Measurements from ENCODE around the gene OR10G3.
"Not testable (repeated sequence)": the region's sequence is repeated elsewhere in the genome, so short reads cannot be mapped to it uniquely, and the experiment has no call there.

Gene OR10G3

GRCh38 chr14:21579976-21580375 lies at the start of gene OR10G3:
TSS of gene OR10G3 (minus strand) at chr14:21580076. CDS start at chr14:21570744, 9,332 bp downstream.
- DNase-seq (ENCODE audit: low read depth), result no peak

GRCh38 chr14:21626491-21627230 lies 46.8 kb upstream of the OR10G3 start:
- no peak for DNase-seq (ENCODE audit: low read depth)

GRCh38 chr14:21617614-21618013 lies 37.7 kb upstream of the OR10G3 start:
- DNase-seq (ENCODE audit: low read depth), result no peak

DNA sequence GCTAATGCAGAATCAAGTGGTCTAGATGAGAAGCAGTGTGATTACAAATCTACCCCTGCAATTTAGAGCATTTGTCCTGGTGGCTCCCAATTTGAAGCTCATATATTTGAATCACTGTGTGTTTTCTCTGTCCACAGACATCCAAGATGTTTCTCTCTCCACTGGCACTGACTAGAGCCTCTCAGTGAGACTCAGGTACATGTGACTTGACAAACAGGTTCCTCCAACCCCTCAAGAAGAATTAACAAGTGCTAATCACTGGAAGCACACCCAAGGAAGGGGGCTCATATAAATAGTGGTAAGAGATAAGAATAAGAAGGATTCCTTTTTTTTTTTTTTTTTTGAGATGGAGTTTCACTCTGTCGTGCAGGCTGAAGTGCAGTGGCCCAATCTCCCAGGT lies 34.4 kb upstream of the OR10G3 start:
- DNase-seq (ENCODE audit: low read depth), result no peak

DNA sequence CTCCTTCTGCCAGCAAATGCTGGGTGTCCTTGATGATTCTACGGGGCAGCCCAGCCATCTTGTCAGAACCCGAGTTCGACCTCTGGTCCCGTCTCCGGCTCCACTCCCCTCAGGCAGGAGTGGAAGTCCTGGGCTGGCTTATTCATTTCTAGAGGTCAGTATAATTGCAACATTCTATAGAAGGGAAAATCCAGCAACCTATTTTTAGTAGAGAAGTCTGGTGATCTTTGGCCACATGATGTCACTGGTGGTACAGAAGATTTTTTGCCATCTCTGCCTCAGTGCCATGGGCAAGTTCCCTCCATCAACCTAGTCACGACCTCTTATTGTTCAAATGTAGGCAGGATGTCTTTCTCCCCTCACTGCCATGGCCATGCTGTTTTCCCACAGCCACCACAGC lies 32.4 kb upstream of the OR10G3 start:
- no peak for DNase-seq (ENCODE audit: low read depth)

- not testable (repeated sequence) for DNase-seq (ENCODE audit: low read depth)
Observed at GRCh38 chr14:21602181-21602580, 22.3 kb upstream of the OR10G3 start.

GRCh38 chr14:21589317-21589716 lies 9.4 kb upstream of the OR10G3 start:
- DNase-seq (ENCODE audit: low read depth), result no peak

DNA sequence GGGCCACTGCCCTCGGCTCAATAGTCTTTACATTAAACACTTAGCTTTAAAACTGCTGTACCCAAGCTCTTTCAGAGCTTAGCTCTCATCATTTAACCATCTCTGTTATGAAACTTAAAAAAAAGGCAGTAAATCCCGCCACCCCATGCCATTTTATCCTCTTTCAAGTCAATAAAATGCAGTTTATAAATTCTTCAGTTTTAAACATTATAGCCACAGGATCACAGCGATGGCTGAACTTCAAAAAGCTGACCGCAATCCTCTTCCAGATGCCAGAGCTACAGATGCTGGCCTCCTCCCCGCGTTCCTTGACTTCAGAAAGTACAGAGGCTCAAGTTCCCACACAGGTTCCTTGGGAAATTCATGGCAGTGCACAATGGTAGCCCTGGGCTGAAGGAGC lies 4.2 kb downstream of the OR10G3 start:
- peak; percentile 4 for DNase-seq (ENCODE audit: low read depth)

DNA sequence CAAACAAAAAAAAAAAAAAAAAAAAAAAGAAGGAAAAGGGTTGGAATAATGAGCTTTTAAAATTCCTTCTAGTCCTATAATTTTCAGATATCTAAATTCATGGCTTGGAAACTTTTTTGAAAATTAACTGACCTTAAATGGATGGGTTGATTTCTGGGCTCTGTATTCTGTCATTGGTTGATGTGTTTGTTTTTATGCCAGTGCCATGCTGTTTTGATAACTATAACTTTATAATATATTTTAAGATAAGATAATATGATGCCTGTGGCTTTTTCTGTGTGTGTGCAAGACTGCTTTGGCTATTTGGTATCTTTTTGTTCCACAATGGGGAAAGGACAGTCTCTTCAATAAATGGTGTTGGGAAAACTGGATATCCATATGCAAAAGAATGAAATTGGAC lies 7.3 kb downstream of the OR10G3 start:
- no peak for DNase-seq (ENCODE audit: low read depth)

DNA sequence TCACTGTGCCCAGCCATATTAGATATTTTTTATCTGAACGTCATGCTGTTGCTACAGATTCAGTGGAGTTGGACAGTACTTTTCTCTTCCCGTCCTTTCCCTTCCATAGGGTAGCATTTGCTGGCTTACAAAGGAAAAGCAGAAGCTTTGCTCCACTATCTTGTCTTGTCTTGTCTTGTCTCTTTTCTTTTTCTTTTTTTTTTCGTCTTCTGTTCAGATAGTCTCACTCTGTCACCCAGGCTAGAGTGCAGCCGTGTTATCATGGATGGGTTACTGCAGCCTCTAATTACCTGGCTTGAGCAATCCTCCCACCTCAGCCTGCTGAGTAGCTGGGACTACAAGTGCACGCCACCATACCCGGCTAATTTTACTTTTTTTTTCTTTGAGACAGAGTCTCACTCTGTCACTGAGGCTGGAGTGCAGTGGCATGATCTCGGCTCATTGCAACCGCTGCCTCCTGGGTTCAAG lies 21.1 kb downstream of the OR10G3 start:
- no peak for DNase-seq (ENCODE audit: low read depth)

GRCh38 chr14:21557084-21557901 lies 22.6 kb downstream of the OR10G3 start:
- peak; percentile 97 for DNase-seq (ENCODE audit: low read depth)

DNA sequence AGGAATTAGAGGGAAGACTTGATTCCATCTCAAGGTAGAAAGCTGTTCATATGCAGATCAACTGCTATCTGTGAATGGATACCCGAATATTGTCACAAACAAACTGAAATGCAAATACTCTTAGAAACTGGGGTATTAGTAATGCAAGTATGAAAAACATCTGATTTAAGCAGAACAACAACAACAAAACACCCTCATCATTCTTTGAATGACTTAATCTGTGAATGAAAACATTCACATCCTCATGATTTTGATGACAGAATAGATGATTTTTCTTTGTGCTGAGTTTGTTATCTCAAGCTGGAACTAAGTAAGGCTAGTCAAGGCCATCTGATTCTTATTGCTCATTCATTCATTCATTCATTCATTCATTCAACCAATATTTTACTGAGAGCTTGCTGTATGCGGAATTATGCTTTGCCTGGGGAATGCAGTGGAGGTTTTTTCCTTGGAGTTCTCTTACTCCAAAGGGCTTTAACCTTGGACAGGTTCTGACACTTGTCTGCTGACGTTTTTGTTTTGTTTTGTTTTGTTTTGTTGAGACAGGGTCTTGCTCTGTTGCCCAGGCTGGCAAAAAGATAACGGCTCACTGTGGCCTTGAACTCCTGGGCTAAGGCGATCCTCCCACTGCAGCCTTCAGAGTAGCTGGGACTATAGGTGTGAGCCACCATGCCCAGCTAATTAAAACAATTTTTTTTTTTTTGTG lies 23.3 kb downstream of the OR10G3 start:
- DNase-seq (ENCODE audit: low read depth), result no peak

- DNase-seq (ENCODE audit: low read depth), result no peak
Observed at GRCh38 chr14:21553266-21553665, 26.6 kb downstream of the OR10G3 start.

- not testable (repeated sequence) for DNase-seq (ENCODE audit: low read depth)
Observed at GRCh38 chr14:21544588-21544987, 35.3 kb downstream of the OR10G3 start.

GRCh38 chr14:21543963-21544362 lies 35.9 kb downstream of the OR10G3 start:
- no peak for DNase-seq (ENCODE audit: low read depth)

GRCh38 chr14:21543521-21543960 lies 36.3 kb downstream of the OR10G3 start:
- no peak for DNase-seq (ENCODE audit: low read depth)

DNA sequence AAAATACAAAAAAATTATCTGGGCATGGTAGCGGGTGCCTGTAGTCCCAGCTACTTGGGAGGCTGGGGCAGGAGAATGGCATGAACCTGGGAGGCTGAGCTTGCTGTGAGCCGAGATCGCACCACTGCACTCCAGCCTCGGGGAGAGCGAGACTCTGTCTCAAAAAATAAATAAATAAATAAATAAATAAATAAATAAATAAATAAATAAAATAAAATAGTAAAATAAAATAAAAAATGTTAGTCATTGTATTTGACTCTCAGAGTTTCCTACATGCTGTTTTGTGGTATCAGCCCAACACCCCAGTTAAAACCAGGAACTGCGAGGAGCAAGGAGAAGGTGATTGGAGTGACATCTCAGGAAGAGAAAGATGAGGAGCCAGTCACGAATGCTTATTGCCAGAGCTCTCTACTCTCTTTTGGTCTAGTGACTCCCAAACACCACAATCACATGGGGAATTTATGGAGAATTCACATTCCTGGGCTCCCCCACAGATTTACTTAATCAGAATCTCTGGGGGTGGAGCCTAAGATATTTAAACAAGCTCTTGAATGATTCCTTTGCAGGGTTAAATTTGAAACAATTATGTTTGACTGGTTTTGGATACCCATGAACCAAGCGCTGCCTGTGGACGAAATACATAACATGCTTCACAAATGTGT lies 38.3 kb downstream of the OR10G3 start:
- DNase-seq (ENCODE audit: low read depth), result no peak

DNA sequence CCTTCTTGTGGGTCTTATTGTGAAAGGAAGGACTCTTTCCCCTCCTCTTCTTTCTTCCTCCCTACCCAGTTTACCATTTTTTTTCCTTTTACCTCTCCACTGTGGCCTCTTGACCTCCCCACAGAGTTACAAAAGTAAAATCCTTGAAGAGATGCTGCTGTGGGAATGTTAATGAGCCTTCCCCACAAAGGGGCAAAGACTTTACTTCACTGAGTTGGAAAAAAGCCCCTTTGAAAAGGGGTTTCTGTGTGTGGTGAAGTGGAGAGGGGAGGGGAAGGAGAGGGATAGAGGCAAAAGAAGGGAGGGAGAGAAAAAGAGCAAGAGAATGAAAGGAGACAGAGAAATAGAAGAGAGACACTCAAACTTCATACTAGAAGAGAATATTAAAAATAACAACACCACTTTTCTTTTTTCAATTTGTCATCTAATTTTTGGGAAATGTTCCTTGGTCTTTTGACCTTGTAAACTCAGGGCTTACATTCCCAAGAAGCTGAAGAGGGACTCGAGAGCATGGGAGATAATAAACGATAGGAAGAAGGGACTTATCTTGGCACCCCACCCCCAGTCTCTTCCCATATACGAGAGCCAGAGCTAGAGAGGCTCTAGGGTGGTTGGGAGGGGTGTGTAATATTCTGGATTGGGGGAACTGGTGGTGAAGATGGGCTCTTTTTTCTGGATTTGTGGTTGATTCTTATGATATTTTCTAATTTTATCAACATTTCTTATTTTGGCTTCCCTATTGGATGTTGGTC lies 40.5 kb downstream of the OR10G3 start:
- DNase-seq (ENCODE audit: low read depth), result no peak

DNA sequence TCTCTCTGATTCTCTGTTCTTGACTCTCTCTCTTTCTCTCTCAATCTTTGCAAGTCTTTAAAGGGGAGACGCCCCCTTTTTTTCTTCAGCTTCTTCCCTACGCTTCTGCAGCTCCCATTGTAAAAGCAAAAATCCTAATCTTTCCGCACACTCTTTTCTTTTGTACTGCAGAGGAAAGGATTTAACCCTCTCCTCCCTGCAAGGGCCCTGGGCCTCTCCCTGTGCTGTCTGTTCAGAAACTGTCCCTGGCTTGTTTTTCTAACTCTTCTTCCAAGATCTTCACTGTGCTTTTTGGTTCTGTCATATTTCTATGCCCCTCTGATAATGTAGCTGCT lies 42.8 kb downstream of the OR10G3 start:
- no peak for DNase-seq (ENCODE audit: low read depth)

- no peak for DNase-seq (ENCODE audit: low read depth)
Observed at GRCh38 chr14:21536418-21537089, 43.3 kb downstream of the OR10G3 start.

Data from EH (cell line).